ENCODE data around the gene RETN. TPM values are rescaled to one million over a fixed set of nuclear protein-coding genes. Genes with fewer than 3 reads are reported as not detected.

RETN gene
- total and polyA plus RNA-seq, 2 experiments from 2014 or later, result not detected

DNA sequence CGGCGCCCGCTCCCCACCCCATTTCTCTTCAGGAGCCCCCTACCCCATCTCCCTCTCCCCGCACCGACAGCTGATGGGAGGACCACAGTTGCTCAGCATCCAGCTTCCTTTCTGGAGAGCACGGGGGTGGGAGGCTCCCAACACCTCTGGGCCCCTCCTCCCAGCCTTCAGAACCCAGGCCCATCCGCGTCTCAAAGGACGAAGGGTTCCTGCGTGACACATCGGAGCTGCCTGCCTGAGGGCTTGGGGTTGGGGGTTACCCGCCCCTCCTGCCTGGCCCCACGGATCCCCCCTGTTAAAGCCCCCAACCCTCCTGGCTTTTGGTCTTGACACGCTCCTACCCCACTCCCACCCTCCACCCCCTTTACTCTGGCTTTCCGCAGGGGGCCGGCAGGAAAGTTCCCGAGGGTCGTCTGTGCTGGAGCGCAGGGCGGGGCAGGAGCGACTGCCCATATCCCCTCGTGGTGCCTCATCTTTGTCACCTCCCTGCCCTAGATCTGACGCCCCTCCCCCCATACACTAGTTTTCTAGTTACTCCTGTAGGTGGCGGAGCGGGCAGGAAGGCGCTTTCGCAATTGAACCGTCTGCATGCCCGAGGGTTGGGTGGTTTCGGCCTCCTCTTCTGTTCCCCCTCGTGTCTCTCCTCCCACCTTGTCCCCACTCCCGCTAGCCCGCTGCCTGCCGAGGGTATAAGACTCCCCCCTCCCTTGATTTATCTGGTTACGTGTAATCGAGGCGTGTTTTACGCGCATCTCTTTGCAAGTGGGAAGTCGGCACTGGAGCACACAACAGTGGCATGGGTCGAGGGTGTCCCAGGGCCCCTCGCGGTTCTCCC is 12.7 kb downstream of the RETN start:
- Histone ChIP-seq H3K27ac (ENCODE audit: low read depth) (peak overlapping the region; percentile 85), H3K36me3 (ENCODE audit: insufficient read depth) (no peaks in the 10 kb centered on the region; the same call in 1 of the 2 replicates), H2AFZ (peak overlapping the region; percentile 78; the same call in 1 of the 2 replicates), H3K79me2 (replicated peaks; ENCODE audit: insufficient read depth) (0 out of 2 replicates have a peak, but pooled peaks cover 3% of the 10 kb centered on the region), H3F3A (replicated peaks; ENCODE audit: low read depth) (0 out of 2 replicates have a peak, but pooled peaks cover 3% of the 10 kb centered on the region), H3K9me2 (ENCODE audit: insufficient read depth) (no peaks in the 10 kb centered on the region), H3K4me2 (peak overlapping the region; percentile 91), H3K4me3 (peak overlapping the region; percentile 92), H4K20me1 (replicated peaks; ENCODE audit: insufficient read depth) (peaks cover 8% of the 10 kb centered on the region), H3K4me1 (ENCODE audit: insufficient read depth) (peaks cover 7% of the 10 kb centered on the region), H3K27me3 (ENCODE audit: insufficient read depth) (peaks cover 6% of the 10 kb centered on the region; the same call in 1 of the 2 replicates)
- ATAC-seq (peak; percentile 64), DNase-seq (ENCODE audit: low spot score) (peak; percentile 97)
- peak overlapping the region; percentile 83 for H3K4me3 Mint-ChIP-seq
- H3K27ac Mint-ChIP-seq, result peak overlapping the region; percentile 52; the same call in 1 of the 2 replicates
- H3K9me3 Mint-ChIP-seq, result no peaks in the 10 kb centered on the region
- H3K4me1 Mint-ChIP-seq, result peaks cover 4% of the 10 kb centered on the region; the same call in 2 of the 3 replicates
- peak in 1 of 2 experiments; percentile 67; a peak in 2 of 4 replicates for TF ChIP-seq CTCF (conservative IDR thresholded peaks at IDR 0.05; ENCODE audit: low read depth in 2 of 2)
- TF ChIP-seq, protein P1, sequence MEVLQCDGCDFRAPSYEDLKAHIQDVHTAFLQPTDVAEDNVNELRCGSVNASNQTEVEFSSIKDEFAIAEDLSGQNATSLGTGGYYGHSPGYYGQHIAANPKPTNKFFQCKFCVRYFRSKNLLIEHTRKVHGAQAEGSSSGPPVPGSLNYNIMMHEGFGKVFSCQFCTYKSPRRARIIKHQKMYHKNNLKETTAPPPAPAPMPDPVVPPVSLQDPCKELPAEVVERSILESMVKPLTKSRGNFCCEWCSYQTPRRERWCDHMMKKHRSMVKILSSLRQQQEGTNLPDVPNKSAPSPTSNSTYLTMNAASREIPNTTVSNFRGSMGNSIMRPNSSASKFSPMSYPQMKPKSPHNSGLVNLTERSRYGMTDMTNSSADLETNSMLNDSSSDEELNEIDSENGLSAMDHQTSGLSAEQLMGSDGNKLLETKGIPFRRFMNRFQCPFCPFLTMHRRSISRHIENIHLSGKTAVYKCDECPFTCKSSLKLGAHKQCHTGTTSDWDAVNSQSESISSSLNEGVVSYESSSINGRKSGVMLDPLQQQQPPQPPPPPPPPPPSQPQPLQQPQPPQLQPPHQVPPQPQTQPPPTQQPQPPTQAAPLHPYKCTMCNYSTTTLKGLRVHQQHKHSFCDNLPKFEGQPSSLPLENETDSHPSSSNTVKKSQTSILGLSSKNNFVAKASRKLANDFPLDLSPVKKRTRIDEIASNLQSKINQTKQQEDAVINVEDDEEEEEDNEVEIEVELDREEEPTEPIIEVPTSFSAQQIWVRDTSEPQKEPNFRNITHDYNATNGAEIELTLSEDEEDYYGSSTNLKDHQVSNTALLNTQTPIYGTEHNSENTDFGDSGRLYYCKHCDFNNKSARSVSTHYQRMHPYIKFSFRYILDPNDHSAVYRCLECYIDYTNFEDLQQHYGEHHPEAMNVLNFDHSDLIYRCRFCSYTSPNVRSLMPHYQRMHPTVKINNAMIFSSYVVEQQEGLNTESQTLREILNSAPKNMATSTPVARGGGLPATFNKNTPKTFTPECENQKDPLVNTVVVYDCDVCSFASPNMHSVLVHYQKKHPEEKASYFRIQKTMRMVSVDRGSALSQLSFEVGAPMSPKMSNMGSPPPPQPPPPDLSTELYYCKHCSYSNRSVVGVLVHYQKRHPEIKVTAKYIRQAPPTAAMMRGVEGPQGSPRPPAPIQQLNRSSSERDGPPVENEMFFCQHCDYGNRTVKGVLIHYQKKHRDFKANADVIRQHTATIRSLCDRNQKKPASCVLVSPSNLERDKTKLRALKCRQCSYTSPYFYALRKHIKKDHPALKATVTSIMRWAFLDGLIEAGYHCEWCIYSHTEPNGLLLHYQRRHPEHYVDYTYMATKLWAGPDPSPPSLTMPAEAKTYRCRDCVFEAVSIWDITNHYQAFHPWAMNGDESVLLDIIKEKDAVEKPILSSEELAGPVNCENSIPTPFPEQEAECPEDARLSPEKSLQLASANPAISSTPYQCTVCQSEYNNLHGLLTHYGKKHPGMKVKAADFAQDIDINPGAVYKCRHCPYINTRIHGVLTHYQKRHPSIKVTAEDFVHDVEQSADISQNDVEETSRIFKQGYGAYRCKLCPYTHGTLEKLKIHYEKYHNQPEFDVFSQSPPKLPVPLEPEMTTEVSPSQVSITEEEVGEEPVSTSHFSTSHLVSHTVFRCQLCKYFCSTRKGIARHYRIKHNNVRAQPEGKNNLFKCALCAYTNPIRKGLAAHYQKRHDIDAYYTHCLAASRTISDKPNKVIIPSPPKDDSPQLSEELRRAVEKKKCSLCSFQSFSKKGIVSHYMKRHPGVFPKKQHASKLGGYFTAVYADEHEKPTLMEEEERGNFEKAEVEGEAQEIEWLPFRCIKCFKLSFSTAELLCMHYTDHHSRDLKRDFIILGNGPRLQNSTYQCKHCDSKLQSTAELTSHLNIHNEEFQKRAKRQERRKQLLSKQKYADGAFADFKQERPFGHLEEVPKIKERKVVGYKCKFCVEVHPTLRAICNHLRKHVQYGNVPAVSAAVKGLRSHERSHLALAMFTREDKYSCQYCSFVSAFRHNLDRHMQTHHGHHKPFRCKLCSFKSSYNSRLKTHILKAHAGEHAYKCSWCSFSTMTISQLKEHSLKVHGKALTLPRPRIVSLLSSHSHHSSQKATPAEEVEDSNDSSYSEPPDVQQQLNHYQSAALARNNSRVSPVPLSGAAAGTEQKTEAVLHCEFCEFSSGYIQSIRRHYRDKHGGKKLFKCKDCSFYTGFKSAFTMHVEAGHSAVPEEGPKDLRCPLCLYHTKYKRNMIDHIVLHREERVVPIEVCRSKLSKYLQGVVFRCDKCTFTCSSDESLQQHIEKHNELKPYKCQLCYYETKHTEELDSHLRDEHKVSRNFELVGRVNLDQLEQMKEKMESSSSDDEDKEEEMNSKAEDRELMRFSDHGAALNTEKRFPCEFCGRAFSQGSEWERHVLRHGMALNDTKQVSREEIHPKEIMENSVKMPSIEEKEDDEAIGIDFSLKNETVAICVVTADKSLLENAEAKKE (CRISPR knock-in tag; IDR thresholded peaks at IDR 0.05), result no peak
- TF ChIP-seq POLR2AphosphoS5 (IDR thresholded peaks at IDR 0.05; ENCODE audit: low read depth), result 0 out of 2 replicates have a peak, but pooled peaks have one; percentile 20
- peaks cover 32% of the 10 kb centered on the region for H3K27me3 Mint-ChIP-seq (ENCODE audit: insufficient read depth, low read depth, poor library complexity)
- H3K36me3 Mint-ChIP-seq (ENCODE audit: low read depth), result peaks cover 31% of the 10 kb centered on the region
